NOMO-1 treated with DMSO at 0.1 percent for 48 hours (cell line): ENCODE measurements around the gene MPP3.
A peak's percentile ranks its signal among the peaks of the same experiment; 100 is the strongest.
"Not testable (repeated sequence)": the region's sequence is repeated elsewhere in the genome, so short reads cannot be mapped to it uniquely, and the experiment has no call there.

Source experiments
- DNase-seq: peaks from one replicate; lab custom pipeline; 2025; ENCODE audit not compliant: unreplicated experiment; lab: John Stamatoyannopoulos, UW

The MPP3 gene

DNA sequence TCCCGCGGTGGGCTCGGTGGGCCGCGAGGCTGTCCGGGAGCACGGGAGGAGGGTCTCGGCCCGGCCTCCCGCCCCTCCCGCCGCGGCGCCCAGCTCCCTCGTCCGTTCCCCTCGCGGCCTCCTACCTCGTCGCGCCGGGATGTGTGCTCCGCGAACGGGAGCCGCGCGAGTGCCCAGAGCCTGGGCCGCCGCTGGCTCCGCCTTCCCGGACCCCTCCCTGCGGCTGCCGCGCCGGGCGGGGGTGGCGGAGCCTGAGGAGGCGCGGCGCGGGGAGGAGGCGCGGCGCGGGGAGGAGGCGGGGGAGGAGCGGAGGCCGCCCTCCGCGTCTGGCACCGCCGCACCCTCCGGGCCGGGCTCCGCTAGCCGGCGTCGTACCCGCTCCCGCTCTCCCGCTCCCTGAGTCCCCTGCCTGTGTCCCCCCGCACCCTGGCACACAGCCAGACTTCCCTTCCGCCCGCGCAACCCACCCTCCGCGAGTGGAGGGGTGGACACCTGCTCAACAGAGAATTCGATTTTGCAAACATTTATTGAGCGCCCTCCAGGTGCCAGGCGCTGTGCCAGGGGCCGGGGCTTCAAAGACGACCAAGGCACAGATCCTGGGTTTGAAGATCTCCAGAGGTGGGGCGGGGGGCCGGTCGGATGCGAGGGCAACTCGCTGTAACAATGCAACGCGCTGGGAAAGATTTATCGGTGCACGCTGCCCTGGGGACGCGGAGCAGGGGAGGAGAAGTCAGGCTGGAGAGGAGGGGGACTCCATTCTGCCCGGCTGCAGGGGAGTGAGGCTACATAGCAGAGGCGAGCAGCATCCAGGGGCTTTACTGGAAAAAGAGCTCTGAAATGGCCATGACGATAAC is at the start of gene MPP3:
Gene MPP3, minus strand, starts transcription at position 171 of the 854 bp plus-strand sequence. CDS start 1,240 bp downstream, outside the sequence.
- DNase-seq = peak; percentile 70

- DNase-seq = no peak
Measured at GRCh38 chr17:43881758-43882505, 49.0 kb upstream of the MPP3 start.

DNA sequence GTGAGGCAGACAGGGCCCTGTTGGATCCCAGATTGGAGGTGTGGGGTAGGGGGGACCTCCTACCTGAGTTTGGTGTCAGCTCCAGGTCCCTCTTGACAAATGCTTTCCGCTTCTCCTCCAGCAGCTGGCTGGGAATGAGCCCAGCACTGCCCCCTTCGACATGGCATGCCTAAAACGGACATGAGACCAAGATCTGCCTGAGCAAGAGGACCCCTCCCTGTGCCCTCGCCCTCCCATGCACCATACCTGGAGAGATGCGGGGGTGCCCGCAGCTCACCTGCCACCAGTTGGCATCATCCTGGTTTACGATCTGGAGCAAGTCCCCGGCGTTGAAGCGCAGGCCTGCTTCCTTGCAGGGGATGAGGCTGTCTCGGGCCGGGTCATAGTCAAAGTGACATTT is 48.2 kb upstream of the MPP3 start:
- no peak for DNase-seq

DNA sequence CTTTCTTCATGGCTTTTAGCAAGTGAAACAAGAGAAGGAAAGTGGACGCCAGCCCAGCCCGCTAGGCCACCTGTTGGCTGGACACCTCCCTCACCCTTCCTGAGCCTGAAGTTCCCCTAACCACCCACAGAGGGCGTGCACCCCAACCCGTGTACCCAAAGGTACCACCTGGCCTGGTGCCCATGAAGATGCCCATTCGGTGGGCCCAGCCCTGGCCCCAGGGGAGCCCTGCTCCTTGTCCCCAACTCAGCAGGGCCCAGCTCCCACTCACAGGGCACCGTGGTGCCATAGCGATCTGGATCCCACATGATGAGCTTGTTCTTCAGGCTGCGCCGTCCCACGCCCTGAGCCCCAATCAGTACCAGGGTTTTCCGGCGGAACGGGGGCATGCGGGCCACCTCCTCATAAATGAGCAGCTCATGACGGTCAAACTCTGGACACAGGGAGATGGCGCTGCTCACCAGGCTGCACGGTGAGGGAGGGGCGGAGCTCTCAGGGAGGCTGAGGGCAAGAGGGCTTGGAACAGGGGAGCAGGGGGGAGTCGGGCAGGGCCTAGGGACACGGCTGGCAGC is 47.6 kb upstream of the MPP3 start:
- no peak for DNase-seq

- DNase-seq = no peak
Measured at GRCh38 chr17:43879723-43880419, 46.9 kb upstream of the MPP3 start.

- DNase-seq = peak; percentile 42
Measured at GRCh38 chr17:43878260-43879175, 45.6 kb upstream of the MPP3 start.

GRCh38 chr17:43877451-43878155 is 44.7 kb upstream of the MPP3 start:
- no peak for DNase-seq

DNA sequence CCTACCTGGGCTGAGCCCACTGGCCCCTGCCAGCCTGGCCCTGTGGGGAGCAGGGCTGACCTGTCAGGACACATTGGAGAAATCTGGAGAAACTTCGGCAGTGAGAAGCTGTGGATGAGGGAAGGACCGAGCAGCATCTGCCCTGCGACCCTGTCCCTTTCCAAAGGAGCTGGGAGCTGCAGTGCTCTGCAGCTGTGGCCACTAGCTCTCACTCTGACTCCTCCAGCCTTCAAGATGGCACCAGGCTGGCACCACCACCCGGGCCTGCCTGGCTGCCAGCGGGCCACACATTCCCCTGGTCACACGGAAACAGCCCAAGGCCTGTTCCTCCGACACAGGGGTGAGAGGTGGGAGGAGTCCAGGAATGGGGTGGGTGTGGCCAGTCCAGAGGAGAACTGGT is 44.1 kb upstream of the MPP3 start:
- DNase-seq = no peak

GRCh38 chr17:43875476-43876147 is 42.7 kb upstream of the MPP3 start:
- no peak for DNase-seq

DNA sequence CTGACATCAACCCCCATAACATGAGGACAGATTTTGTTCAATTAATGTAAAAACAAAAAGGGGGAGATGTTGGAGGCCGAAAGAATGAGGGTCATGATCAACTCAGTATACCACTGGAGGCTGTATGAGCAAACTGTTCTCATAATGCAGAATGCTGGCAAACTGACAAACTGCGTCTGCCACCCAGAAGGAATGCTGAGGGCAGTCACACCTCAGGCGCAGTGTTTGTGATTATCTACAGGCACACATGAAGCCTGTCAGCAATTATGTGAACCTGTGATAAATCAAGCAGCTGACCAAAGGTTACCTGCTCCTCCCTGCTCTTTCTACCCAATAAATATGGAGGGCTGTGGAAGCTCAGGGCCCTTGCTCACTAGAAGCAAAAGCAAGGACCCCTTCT is 41.3 kb upstream of the MPP3 start:
- no peak for DNase-seq

DNA sequence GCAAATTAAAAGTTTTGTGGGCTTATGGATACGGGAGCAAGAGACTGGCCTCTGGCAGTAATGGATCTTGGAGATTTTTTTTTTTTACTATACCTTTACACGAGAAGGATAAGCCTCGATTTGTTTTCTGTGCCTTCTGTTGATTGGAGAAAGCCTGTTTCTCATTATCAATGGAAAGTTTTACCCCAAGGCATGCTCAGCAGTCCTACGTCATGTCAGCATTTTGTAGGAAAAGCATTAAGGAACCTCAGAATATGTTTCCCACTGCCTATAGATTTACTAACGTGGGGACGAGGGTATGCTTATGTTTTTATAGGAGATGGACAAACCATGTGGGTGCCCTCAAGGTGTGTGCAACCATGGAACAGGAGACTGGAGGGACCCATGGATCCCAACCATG is 40.9 kb upstream of the MPP3 start:
- DNase-seq = no peak

GRCh38 chr17:43873091-43873490 is 40.1 kb upstream of the MPP3 start:
- DNase-seq = no peak

GRCh38 chr17:43871946-43872690 is 39.2 kb upstream of the MPP3 start:
- no peak for DNase-seq

DNA sequence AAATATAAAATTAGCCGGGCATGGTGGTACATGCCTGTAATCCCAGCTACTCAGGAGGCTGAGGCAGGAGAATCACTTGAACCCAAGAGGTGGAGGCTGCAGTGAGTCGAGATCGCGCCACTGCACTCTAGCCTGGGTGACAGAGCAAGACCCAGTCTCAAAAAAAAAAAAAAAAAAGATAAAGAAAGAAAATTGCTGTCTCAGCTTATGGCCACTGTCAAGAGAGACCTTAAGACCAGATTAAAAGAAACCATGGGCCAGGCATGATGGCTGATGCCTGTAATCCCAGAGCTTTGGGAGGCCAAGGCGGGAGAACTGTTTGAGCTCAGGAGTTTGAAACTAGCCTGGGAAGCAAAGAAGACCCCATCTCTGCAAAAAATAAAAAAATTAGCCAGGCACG is 36.1 kb upstream of the MPP3 start:
- not testable (repeated sequence) for DNase-seq

DNA sequence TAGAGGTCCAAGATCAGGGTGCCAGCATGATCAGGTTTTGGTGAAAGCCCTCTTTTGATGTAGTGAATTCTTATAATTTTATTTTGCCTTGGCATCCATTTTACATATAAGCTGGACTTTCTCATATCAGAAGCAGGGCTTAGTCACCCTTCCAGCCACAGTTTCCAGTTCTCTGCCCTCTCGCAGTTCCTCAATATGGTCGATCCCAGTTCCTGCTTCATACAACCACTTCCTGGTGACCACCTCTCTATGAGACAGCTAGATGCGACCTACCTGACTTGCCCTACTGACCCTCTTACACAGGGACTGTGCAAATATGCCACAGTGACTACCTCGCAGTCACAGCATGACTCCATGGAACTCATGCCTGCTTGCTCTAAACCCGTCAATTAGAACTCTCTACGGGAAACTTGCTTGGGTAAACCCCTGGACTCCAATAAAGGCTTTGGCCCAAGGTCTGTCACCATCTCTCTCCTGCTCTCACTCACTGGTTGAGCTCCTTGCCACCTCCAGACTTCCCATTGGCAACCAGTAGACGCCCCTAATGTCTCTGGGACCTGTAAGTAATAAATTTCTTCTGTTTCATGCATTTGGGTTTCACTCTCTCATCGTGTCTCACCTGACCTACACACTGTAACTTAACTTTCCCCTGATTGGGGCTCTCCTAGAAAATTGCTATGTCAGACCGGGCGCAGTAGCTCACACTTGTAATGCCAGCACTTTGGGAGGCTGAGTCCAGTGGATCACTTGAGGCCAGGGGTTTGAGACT is 35.5 kb upstream of the MPP3 start:
- peak; percentile 44 for DNase-seq

DNA sequence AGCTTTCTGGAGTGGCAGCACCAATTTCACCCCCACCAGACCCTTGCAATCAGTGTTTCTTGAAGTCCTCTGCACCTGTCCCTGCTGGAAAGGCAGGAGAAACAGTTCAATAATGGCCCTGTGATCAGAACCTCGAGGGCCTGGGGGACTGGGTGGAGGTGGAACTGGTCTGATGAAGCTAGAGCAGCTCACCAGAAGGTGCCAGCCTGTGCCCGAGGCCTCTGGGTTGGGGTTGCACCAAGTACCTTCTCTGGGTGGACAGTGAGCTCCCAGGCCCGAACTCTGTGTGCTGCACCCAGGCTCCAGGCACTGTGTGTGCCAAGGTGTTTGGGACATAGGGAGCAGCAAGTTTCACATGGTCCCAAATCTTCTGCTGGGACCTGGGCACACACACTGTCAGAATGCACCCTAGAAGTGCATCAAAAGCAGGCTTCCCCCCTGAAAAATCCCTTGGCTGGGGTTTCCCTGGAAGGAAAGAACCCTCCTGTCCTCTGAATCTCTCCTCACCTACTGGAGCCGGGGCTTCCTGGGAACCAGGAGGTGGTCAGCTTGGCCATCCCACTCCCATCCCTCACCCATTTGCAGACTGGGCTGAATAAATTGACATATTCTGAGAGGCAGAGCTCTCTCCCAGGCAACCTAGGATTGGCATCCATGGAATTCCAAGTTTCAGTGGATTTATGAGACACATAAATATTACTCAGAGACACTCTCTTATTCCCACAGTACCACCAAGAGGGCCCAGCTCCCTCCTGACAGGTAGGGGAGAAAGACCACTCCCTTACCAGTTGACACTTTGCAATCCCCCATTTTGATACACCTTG is 31.4 kb upstream of the MPP3 start:
- no peak for DNase-seq

DNA sequence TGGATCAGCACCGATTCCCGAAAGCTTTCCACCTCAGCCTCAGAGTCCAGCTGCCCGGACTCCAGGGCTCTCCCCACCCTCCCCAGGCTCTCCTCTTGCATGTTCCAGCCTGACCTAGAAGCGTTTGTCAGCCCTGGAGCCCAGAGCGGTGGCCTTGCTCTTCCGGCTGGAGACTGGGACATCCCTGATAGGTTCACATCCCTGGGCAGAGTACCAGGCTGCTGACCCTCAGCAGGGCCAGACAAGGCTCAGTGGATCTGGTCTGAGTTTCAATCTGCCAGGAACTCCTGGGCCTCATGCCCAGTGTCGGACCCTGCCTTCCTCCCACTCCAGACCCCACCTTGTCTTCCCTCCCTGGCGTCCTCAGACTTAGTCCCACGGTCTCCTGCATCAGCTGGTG is 29.0 kb upstream of the MPP3 start:
- no peak for DNase-seq
